K562 (cell line): ENCODE results near the gene APLP1. TPM values are rescaled to one million over a fixed set of nuclear protein-coding genes. Genes with fewer than 3 reads are reported as not detected.

Experiments used
- ARID1B ChIP-seq: fragments of 450-650 bp; IDR thresholded peaks from 2 replicates; pipeline ENCODE4 v1.6.1; 2016; ENCODE audit warnings: antibody characterized with exemption, mild to moderate bottlenecking, inconsistent platforms
- CCAR2 ChIP-seq: fragments of 200-400 bp; formaldehyde crosslinking; IDR thresholded peaks from 2 replicates; pipeline ENCODE4 v1.6.1; 2017; ENCODE audit warnings: mild to moderate bottlenecking, low read depth, low read length
- E2F6 ChIP-seq, 2 experiments: IDR thresholded peaks; 2 replicates each; pipeline ENCODE4 v1.6.1; 2011; ENCODE audit warnings: borderline replicate concordance in 1 of 2, control low read depth in 1 of 2, low read depth in 1 of 2, low read length in 1 of 2, mild to moderate bottlenecking in 1 of 2, mixed read lengths in 1 of 2, moderate library complexity in 1 of 2; ENCODE audit not compliant: insufficient read depth in 1 of 2, insufficient read length in 1 of 2, poor library complexity in 1 of 2, severe bottlenecking in 1 of 2; ENCODE audit errors: extremely low read depth in 1 of 2
- E2F8 ChIP-seq: fragments of 450-650 bp; IDR thresholded peaks from 2 replicates; pipeline ENCODE4 v1.7.1; 2018; ENCODE audit warnings: mild to moderate bottlenecking, low read depth; ENCODE audit not compliant: partially characterized antibody
- EGR1 ChIP-seq: fragments of 450-650 bp; conservative IDR thresholded peaks from 2 replicates; pipeline ENCODE4 v1.6.1; 2017; ENCODE audit warnings: mild to moderate bottlenecking
- EP400 ChIP-seq: fragments of 450-650 bp; IDR thresholded peaks from 2 replicates; pipeline ENCODE4 v1.6.1; 2017; ENCODE audit warnings: antibody characterized with exemption, mild to moderate bottlenecking, moderate library complexity
- FOXO4 ChIP-seq: fragments of 450-650 bp; formaldehyde crosslinking; IDR thresholded peaks from 2 replicates; pipeline ENCODE4 v1.4.0; 2020; ENCODE audit warnings: mild to moderate bottlenecking, moderate library complexity
- HDAC2 ChIP-seq: fragments of 450-650 bp; IDR thresholded peaks from 2 replicates; pipeline ENCODE4 v1.6.1; 2016; ENCODE audit warnings: mild to moderate bottlenecking
- MED1 ChIP-seq: sonication (generic); formaldehyde crosslinking; IDR thresholded peaks from 2 replicates; pipeline ENCODE4 v1.8.1; 2023; ENCODE audit warnings: missing genetic modification reagents, borderline replicate concordance
- POLR2AphosphoS5 ChIP-seq: IDR thresholded peaks from 2 replicates; pipeline ENCODE4 v1.6.1; 2011; ENCODE audit warnings: mild to moderate bottlenecking, low read depth, low read length, moderate library complexity; ENCODE audit not compliant: control insufficient read depth, insufficient read depth
- POLR3G ChIP-seq: IDR thresholded peaks from 2 replicates; pipeline ENCODE4 v1.6.1; 2011; ENCODE audit not compliant: insufficient read length, insufficient replicate concordance; ENCODE audit errors: extremely low read depth
- RBBP5 ChIP-seq: fragments of 200-600 bp; sonication (generic); IDR thresholded peaks from 2 replicates; pipeline ENCODE4 v1.6.1; 2012; ENCODE audit warnings: borderline replicate concordance, mild to moderate bottlenecking, low read length, control low read depth, inconsistent platforms; ENCODE audit not compliant: insufficient read depth, poor library complexity, severe bottlenecking
- SIX5 ChIP-seq, 2 experiments: IDR thresholded peaks; 2 replicates each; pipeline ENCODE4 v1.6.1; 2011; ENCODE audit warnings: low read length in 2 of 2, borderline replicate concordance in 1 of 2, low read depth in 1 of 2, mild to moderate bottlenecking in 1 of 2, moderate library complexity in 1 of 2; ENCODE audit not compliant: insufficient read depth in 1 of 2
- TBP ChIP-seq: optimal IDR thresholded peaks from 2 replicates; pipeline ENCODE3; 2011; ENCODE audit warnings: low read depth, low read length, improper control_type of control experiment
- THAP12 ChIP-seq: fragments of 250-450 bp; sonication (Bioruptor Pico); IDR thresholded peaks from 2 replicates; pipeline ENCODE4 v1.9.0; 2021; ENCODE audit warnings: mild to moderate bottlenecking, inconsistent platforms
- ZNF124 ChIP-seq: sonication (generic); formaldehyde crosslinking; IDR thresholded peaks from 2 replicates; pipeline ENCODE4 v1.8.1; 2022; ENCODE audit warnings: missing genetic modification reagents
- ZNF140 ChIP-seq: fragments of 250-450 bp; sonication (Bioruptor Pico); IDR thresholded peaks from 2 replicates; pipeline ENCODE4 v1.8.0; 2021; ENCODE audit warnings: moderate library complexity, mild to moderate bottlenecking, inconsistent platforms
- ZNF589 ChIP-seq: fragments of 200-800 bp; sonication (Bioruptor generic); IDR thresholded peaks from 2 replicates; pipeline ENCODE4 v1.6.1; 2016; ENCODE audit warnings: low read depth, missing genetic modification characterization, missing compliant biosample characterization
- ZNF696 ChIP-seq: fragments of 250-450 bp; sonication (Bioruptor Pico); conservative IDR thresholded peaks from 2 replicates; pipeline ENCODE4 v1.4.0; 2020; ENCODE audit warnings: mild to moderate bottlenecking, moderate library complexity
- polyA plus RNA-seq, 8 experiments: library from polyadenylated mRNA; depleted of rRNA in 4 of 8; stranded (reverse) in 5 of 8; unstranded in 3 of 8; fragments of >200 nt; fragmentation: Nextera tagmentation in 2 of 8; fragmentation: Illumina TruSeq in 1 of 8; extraction: Ambion mirVana in 2 of 8; extraction: Trizol in 1 of 8; gene quantifications; 2 replicates each; pipeline versions ENCODE4 v1.2.1 to v1.2.3, GENCODE V29; 2011 to 2014; ENCODE audit warnings: inconsistent platforms in 1 of 8, missing spikeins in 1 of 8
- total RNA-seq, 7 experiments: library from RNA; depleted of rRNA in 6 of 7; stranded (reverse); fragments of >200 nt in 6 of 7; fragmentation: Illumina TruSeq in 2 of 7; extraction: Trizol in 2 of 7; gene quantifications; 2 replicates each; pipeline versions ENCODE4 v1.2.1 to v1.2.3, GENCODE V29; 2011 to 2021; ENCODE audit warnings: low replicate concordance in 1 of 7

The APLP1 gene
- total and polyA plus RNA-seq, 9 of the 15 experiments (the other 6 are each of a cell fraction or from before 2014, with no cell fraction given): 0.69 to 9.9 (median 4.7) TPM

- no peak for TF ChIP-seq ZNF589 (CRISPR knock-in tag)
- TF ChIP-seq THAP12 (CRISPR knock-in tag): 0 out of 2 replicates have a peak, but pooled peaks have one; percentile 33
- TF ChIP-seq ZNF124 (CRISPR knock-in tag): no peak
- no peak for TF ChIP-seq TBP
- no peak for TF ChIP-seq FOXO4
- no peak for TF ChIP-seq ARID1B
- TF ChIP-seq E2F8: peak; percentile 21
- TF ChIP-seq HDAC2: 0 out of 2 replicates have a peak, but pooled peaks have one; percentile 17
- no peak for TF ChIP-seq ZNF696 (CRISPR knock-in tag)
- TF ChIP-seq POLR2AphosphoS5: 0 out of 2 replicates have a peak, but pooled peaks have one; percentile 17
- no peak for TF ChIP-seq MED1 (CRISPR knock-in tag)
- TF ChIP-seq RBBP5: peak; percentile 71
- peak; percentile 98 for TF ChIP-seq EGR1
- no peak for TF ChIP-seq ZNF140
- no peak for TF ChIP-seq SIX5 (IDR thresholded peaks at IDR 0.05; ENCODE audit: borderline replicate concordance in 1 of 2, insufficient read depth in 1 of 2, low read depth in 1 of 2, low read length in 2 of 2)
- peak in 1 of 2 experiments; percentile 52 for TF ChIP-seq E2F6 (IDR thresholded peaks at IDR 0.05; ENCODE audit: borderline replicate concordance in 1 of 2, extremely low read depth in 1 of 2, insufficient read depth in 1 of 2, insufficient read length in 1 of 2, low read depth in 1 of 2, low read length in 1 of 2, poor library complexity in 1 of 2, severe bottlenecking in 1 of 2)
- no peak for TF ChIP-seq CCAR2
- TF ChIP-seq EP400: peak; percentile 60; the same call in 1 of the 2 replicates
- no peak for TF ChIP-seq POLR3G
Observed at GRCh38 chr19:35899547-35900214, 31.3 kb downstream of the APLP1 start (continued).
